ENCODE measurements around the gene UNC5CL. TPM values are rescaled to one million over a fixed set of nuclear protein-coding genes. Genes with fewer than 3 reads are reported as not detected.

Gene UNC5CL
- total RNA-seq, 1 donor from 2014 or later: 2.2 TPM

DNA sequence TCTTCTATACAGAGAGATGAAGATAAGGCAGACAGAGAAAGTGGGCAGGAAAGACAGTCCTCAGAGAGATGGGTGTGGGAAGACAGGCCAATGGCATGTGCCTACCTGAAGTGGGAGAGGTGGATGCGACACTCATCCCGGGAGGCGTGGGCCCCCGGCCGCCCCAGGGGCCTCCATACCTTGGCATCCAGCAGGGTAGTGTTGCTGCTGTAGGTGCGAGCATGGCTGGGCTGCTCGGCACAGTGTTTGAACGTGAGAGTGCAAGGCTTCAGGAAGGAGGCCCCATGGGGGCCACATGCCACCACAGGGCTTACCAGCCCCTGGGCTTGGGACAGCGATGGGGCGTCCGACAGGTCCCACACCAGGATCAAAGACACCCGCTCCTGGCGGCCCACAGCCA lies 5.2 kb downstream of the UNC5CL start:
- DNase-seq (ENCODE audit: low read depth): no peak
- TF ChIP-seq, protein P1, sequence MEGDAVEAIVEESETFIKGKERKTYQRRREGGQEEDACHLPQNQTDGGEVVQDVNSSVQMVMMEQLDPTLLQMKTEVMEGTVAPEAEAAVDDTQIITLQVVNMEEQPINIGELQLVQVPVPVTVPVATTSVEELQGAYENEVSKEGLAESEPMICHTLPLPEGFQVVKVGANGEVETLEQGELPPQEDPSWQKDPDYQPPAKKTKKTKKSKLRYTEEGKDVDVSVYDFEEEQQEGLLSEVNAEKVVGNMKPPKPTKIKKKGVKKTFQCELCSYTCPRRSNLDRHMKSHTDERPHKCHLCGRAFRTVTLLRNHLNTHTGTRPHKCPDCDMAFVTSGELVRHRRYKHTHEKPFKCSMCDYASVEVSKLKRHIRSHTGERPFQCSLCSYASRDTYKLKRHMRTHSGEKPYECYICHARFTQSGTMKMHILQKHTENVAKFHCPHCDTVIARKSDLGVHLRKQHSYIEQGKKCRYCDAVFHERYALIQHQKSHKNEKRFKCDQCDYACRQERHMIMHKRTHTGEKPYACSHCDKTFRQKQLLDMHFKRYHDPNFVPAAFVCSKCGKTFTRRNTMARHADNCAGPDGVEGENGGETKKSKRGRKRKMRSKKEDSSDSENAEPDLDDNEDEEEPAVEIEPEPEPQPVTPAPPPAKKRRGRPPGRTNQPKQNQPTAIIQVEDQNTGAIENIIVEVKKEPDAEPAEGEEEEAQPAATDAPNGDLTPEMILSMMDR (conservative IDR thresholded peaks at IDR 0.05; ENCODE audit: low read depth, low read length): no peak
- no peak overlapping the region for H3K4me3 ChIP-seq (ENCODE audit: low read depth, low read length)

DNA sequence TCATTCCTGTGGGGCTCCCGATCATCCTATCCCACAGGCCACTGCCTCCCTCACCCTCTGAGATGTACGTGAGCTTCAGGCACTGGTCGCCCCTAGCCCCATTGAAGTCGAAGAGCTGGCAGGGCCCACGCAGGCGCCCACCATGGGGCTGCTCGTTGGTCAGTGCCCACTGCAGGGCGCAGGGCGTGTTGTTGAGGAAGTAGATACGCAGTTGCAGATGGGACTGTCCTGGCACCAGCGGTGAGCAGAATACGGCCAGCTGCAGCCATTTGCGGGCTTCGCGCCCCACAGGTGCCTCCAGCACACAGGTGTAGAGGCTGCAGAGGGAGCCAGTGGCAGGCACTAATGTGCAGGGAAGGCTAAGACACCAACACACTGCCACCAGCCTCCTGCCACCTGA lies 6.2 kb downstream of the UNC5CL start:
- no peak overlapping the region for H3K4me3 ChIP-seq (ENCODE audit: low read depth, low read length)
- DNase-seq (ENCODE audit: low read depth): no peak
- TF ChIP-seq, protein P1 (conservative IDR thresholded peaks at IDR 0.05; ENCODE audit: low read depth, low read length): no peak

DNA sequence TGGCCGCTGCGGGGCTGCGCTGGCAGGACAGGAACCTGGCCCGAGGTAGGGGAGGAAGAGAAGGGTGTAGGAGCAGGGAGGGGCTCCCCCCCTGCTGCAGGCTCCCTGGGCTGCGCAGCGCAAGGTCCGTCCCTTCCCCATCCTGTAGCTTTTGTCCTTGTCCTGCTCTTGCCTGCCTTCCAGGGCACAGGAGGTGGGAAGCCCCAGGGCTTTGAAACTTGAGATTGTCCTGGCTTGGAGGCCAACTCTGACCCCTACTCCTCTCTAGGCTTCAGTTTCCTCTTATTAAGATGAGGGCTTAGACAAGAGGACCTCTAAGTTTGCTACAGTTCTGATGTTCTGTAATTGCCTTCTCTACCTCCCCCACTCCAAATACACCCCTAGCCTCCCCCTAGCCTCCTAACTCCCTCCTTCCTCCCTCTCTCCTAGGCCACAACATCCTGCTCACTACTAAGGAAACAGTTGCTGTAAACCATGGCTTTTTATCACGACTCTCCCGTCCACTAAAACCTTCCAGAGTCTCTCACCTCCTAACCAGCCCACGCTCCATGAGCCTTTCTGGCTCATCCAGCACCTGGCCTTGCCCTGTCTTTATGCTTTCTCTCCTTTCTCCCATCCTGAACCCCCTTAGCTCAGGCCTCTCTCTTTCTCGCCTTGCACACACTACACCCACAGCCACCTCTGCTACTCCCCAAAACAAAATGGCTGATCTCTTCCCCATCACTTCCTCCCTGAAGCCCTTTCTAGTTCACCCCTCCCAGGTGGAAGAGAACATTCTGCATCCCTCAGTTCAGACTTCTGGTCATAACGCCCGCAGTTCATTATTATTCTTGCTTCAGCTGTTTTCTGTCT lies 10.2 kb downstream of the UNC5CL start:
- TF ChIP-seq, protein P1 (conservative IDR thresholded peaks at IDR 0.05; ENCODE audit: low read depth, low read length): no peak
- peak overlapping the region; percentile 35 for H3K4me3 ChIP-seq (ENCODE audit: low read depth, low read length)
- DNase-seq (ENCODE audit: low read depth): no peak

DNA sequence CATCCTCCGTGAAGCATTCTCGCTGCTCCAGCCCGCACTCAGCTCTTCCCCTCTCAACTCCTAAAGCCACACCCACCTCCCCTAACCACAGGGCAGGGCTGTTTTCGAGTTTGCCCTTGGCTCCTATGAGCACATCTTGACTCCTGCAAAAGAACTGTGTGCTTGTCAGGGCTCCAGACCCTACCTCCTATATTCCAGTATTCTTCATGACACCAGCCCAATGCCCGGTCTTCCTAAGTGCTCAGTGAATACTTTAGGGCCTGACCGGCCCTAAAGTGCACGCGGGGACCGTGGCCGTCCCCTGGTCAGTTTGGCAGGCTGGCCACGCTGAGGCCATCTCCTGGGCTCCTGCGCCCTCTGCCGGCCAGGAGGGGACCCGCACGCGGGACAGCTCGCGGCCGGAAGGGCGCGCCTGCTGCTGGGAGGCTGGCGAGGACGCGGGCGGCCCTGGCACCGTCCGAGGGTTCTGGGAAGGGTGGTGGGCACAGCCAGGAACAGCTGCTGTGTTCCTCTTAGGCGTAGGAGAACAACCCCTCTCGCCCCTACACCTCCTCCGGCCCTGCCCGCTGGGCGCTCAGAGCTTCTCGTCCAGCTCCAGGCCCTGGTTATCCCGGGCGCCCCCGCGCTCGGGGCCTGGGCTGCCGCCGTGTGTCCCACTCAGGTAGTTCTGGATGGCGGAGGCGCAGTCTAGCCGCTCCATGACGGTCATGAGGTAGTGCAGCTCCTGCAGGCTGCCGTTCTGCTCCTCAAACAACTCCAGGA lies 11.0 kb downstream of the UNC5CL start:
- TF ChIP-seq, protein P1 (conservative IDR thresholded peaks at IDR 0.05; ENCODE audit: low read depth, low read length): peak; percentile 89
- DNase-seq (ENCODE audit: low read depth): no peak
- peak overlapping the region; percentile 41 for H3K4me3 ChIP-seq (ENCODE audit: low read depth, low read length)

DNA sequence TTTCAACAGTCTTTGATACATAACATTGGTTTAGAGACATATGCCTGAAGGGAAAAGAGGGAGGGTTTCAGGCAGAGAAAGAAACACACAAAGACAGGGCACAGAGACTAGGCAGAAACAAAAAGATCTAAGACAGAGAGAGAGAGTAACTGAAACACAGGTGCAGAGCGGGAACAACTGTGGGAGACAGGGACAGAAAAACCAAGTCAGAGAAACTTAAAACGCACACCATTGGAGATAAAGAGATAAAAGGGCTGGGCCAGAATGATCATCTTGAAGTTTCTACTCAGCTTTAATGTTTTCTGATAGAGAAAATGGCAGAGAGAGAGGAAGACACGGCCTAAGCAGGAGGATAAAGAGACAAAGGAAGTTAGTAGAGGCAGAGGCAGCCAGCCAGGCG lies 11.8 kb downstream of the UNC5CL start:
- DNase-seq (ENCODE audit: low read depth): no peak
- TF ChIP-seq, protein P1 (conservative IDR thresholded peaks at IDR 0.05; ENCODE audit: low read depth, low read length): no peak
- peak overlapping the region; percentile 41 for H3K4me3 ChIP-seq (ENCODE audit: low read depth, low read length)

DNA sequence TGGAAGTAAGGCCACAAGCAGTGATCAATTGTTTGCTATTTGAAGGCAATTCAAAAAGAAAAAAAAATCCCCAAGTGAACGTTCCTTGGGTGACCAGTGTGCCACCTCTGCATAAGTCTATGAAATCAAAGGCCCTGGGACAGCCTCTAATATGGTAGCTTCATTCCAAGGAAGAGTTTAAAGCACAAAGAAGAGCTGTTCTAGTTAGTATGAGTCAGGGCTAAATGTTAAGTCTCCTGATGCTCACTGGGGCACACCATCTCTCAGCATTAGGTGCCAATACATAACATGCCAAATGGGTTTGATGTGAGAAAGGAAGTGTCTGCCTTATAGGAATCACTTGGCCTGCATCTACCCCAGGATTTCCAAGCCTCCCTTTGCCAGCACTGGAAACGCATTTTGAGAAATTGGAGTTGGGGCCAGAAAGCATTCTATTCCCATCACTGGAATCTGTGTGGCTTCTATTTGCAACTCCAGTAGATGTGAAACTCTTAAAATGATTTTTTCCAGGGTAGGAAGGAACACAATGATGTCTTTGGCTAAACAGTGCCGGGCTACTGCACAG lies 13.0 kb downstream of the UNC5CL start:
- TF ChIP-seq, protein P1 (conservative IDR thresholded peaks at IDR 0.05; ENCODE audit: low read depth, low read length): no peak
- no peak overlapping the region for H3K4me3 ChIP-seq (ENCODE audit: low read depth, low read length)
- no peak for DNase-seq (ENCODE audit: low read depth)

Data from epithelial cell of proximal tubule (primary cell).